HG02623 (cell line): ENCODE measurements around the gene LRP10.
"Not testable (repeated sequence)": the region's sequence is repeated elsewhere in the genome, so short reads cannot be mapped to it uniquely, and the experiment has no call there.

ENCODE experiments used
- ATAC-seq: cut with Tn5 transposase; IDR thresholded peaks from one replicate; pipeline ENCODE4 v1.9.1; 2021; ENCODE audit warnings: moderate library complexity; ENCODE audit not compliant: unreplicated experiment

LRP10 gene

DNA sequence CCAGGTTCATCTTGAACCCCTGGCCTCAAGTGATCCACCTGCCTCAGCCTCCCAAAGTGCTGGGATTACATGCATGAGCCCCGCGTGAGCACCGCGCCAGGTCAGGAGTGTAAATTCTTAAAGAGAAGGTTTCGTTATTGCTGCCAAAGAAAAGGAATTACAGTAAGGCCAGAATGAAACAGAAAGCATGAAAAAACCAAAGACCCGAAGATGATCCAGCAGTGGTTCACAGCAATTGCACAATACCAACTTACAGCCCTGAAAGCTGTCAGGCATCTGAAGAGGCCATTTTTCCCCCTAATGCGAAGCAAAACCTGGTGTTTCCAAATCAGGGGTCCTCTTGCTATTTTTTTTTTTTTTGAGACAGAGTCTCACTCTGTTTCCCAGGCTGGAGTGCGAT, 37.1 kb downstream of the LRP10 start:
- no peak for ATAC-seq

DNA sequence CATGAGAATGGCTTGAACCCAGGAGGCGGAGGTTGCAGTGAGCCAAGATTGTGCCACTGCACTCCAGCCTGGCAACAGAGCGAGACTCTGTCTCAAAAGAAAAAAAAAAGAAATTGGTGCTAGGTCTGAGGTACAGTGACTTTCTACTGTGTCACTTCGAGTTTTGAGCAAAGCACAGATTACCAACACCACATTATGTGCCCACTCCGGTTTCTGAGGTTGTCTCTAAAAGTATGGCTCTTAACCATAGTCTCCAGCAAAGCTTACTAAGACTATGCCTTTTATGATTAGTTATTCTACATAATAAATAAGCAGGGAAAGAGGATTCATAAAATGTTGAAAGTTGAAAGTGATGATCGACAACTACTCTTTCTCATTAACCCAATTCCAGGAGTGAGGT, 39.4 kb downstream of the LRP10 start:
- no peak for ATAC-seq

DNA sequence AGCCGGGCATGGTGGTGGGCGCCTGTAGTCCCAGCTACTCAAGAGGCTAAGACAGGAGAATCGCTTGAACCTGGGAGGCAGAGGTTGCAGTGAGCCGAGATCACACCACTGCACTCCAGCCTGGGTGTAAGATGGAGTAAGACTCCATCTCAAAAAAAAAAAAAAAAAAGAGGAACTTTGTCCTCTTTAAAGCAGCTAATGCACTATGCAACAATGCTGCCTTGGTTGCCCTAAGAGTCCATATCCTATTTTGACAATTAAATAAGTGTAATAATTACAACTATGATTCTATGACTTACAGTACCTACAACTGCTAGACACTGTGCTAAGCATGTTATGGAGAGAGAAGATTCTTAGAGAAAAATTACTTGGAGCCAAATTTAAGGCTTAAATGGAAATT, 43.3 kb downstream of the LRP10 start:
- not testable (repeated sequence) for ATAC-seq

DNA sequence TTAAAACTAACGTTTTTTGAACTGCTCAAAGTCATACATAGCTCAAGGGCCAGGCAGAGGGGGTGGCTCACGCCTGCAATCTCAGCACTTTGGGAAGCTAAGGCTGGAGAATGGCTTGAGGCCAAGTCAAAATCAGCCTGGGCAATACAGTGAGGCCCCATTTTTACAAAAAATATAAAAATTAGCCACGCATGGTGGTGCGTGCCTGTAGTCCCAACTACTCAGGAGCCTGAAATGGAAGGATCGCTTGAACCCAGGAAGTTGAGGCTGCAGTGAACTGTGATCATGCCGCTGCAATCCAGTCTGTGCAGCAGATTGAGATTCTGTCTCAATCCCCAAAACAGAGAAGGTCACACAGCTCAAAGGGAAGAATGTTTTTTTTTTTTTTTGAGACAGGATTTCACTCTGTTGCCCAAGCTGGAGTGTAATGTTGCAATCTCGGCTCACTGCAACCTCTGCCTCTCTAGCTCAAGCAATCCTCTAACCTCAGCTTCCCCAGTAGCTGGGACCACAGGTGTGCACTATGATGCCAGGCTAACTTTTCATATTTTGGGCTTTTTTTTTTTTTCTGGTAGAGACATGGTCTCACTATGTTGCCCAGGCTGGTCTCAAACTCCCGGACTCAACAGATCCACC, 44.5 kb downstream of the LRP10 start:
- ATAC-seq: no peak

DNA sequence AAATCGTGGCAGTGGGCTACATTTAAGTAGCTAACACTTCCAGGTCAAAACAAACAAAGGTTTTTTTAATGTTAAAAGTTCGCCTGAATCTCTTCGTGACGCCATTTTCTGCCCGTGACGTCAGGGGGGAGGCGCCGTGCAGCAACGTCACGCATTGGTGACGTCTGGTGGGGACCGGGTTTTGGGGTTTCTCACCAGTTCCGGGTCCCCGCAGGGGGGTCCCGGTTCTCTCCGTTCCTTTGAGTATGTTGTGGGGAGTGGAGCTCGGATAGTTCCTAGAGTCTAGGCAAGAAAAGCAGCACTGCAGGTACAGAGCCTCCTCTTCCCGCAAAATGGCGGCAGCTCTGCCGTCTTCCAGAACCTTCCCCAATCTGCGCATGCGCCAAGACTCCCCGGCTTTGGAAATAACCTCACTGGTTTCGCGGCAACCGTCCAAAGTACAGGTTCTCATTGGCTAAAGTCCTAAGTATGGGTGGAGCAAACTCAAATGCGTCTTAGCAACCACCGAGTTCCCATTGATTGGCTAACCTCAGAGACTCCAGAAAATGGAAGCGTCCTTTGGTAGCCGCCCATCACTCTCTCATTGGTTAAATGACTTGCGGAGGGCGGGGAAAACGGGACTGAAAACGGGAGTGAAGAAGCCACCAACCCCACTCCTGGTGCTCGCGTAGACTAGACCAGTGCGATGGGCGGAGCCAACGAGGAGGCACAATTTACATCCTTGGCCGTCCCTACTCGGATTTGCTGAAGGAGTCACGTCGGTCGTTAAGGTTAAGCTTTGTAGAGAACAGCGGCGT, 47.5 kb downstream of the LRP10 start, which contains the start of gene RBM23:
RBM23 (minus strand) TSS at position 346 of the 797 bp plus-strand sequence.
- peak; percentile 89 for ATAC-seq

GRCh38 chr14:22919601-22919921, 48.0 kb downstream of the LRP10 start:
- ATAC-seq: peak; percentile 7

DNA sequence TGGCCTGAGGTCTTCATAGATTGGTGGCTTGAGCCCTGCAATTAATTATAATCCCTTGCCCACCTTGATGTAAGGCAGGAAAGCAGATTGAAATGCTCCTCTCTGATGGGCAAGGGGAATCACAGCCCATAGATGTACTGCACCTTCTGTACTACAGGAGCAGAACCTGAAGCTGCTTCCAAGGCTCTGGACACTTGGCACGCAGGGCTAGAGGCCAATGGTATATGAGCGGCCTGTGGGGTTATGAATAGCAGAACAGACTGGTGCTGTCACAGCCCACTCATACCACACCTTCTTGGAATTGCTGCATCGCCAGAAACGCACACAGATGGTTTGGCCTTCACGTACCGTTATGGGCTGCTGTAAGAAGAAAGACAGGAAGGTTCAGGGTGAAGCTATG, 49.2 kb downstream of the LRP10 start:
- no peak for ATAC-seq

DNA sequence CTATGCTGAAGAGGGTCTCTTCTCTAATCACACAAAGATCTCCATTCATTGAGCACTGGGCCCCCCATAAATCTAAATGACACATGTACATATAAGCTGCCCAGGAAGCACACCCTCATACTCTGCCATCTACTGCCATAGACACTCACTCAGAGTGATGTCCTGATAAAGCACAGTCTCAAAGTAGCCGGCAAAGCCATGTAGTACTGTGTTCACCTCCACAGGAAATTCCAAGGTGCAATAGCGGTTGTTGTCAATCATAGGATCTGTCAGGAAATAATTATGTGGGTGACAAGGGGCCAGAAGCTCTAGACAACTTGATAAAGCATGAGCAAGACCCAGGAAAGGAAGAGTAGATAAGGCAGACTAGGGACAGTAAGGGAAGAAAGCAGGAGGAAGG, 50.8 kb downstream of the LRP10 start:
- no peak for ATAC-seq

GRCh38 chr14:22923746-22924145, 52.2 kb downstream of the LRP10 start:
- ATAC-seq: no peak

DNA sequence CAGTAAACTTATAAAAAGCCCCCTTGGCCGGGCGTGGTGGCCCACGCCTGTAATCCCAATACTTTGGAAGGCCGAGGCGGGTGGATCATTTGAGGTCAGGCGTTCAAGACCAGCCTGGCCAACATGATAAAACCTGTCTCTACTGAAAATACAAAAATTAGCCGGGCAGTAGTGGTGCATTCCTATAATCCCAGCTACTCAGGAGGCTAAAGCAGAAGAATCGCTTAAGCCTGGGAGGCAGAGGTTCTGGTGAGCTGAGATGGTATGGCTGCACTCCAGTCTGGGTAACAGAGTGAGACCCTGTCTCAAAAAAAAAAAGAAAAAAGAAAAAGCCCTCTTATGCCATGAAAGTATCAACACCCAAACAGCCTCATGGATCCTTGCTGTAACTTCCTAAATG, 54.0 kb downstream of the LRP10 start:
- no peak for ATAC-seq

DNA sequence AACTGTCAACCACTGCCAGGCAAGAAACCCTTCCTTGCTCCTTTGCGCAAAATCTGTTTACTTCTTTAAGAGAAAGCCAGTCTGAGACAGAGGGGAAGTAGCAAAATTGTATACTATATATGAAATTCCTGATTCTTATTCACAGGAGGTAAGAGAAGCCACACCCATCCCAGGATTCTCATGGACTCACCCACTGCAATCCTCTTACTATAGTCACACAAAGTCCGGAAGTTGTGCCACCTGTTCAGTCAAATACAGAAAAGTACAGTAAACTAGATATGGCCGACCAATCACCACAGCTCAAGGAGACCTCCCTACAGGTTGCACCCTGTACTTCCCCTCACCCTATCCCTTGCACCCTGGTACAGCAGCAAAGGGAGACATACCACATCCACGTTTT, 54.8 kb downstream of the LRP10 start:
- ATAC-seq: no peak

GRCh38 chr14:22928237-22929103, 56.9 kb downstream of the LRP10 start:
- ATAC-seq: no peak

GRCh38 chr14:22929104-22929960, 57.8 kb downstream of the LRP10 start, which contains the start of gene PRMT5:
TSS of gene PRMT5 (minus strand) at chr14:22929376. CDS start at chr14:22929361, 15 bp downstream.
- ATAC-seq: peak; percentile 86

GRCh38 chr14:22929961-22930364, 58.4 kb downstream of the LRP10 start:
- ATAC-seq: no peak
